ENCODE results near the gene HBG1.

DNA sequence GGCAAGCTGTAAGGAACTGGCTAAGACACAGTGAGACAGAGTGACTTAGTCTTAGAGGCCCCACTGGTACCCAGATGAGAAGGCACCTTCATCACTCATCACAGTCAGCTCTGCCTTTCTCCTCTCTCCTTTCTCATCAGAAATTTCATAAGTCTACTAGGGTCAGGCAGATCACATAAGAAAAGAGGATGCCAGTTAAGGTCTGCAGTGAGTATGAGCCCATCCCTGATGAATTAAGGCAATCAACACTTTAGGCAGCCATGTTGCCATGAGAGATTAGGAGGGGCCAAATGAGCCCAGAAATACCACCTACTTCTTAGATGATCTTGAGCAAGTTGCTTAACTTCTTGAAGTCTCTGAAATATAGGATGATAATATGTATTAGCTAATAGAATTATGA lies 31.9 kb upstream of the HBG1 start:
- TF ChIP-seq, protein P1, sequence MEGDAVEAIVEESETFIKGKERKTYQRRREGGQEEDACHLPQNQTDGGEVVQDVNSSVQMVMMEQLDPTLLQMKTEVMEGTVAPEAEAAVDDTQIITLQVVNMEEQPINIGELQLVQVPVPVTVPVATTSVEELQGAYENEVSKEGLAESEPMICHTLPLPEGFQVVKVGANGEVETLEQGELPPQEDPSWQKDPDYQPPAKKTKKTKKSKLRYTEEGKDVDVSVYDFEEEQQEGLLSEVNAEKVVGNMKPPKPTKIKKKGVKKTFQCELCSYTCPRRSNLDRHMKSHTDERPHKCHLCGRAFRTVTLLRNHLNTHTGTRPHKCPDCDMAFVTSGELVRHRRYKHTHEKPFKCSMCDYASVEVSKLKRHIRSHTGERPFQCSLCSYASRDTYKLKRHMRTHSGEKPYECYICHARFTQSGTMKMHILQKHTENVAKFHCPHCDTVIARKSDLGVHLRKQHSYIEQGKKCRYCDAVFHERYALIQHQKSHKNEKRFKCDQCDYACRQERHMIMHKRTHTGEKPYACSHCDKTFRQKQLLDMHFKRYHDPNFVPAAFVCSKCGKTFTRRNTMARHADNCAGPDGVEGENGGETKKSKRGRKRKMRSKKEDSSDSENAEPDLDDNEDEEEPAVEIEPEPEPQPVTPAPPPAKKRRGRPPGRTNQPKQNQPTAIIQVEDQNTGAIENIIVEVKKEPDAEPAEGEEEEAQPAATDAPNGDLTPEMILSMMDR (IDR thresholded peaks at IDR 0.05), result no peak
- TF ChIP-seq ZFX (IDR thresholded peaks at IDR 0.05; ENCODE audit: borderline replicate concordance), result no peak

Measured in 22Rv1 (cell line).